Measurements from ENCODE around the gene TUBB8. TPM values are rescaled to one million over a fixed set of nuclear protein-coding genes. Genes with fewer than 3 reads are reported as not detected.

TUBB8 gene
- under 0.01 TPM in 1 of 2 replicates, not detected in the other for total RNA-seq

DNA sequence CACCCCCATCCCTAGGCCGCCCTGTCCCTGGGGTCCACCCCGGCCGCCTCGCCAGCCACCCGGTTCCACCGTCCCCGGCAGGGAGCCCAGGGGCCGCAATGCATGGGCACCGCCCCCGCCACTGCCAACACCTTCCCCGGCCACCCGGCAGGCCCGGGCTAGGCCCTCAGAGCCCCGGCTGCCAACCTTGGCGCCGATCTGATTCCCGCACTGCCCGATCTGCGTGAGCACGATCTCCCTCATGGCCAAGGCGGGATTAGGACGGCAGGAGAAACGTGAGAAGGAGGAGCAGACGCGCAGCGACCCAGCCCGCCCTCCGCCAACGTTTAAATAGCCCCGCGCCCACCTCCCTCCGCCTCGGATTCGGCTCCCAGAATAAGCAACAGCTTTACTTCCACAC, at the start of gene TUBB8:
Gene TUBB8 (minus strand): TSS at position 301 of the 400 bp plus-strand sequence. CDS start 58 bp downstream, at position 243.

Other genes starting within 250 kb of the TUBB8 start
- 26.4 and 37.1 TPM in 2 replicates for gene ZMYND11, start 86.2 kb upstream of the TUBB8 start, total RNA-seq